ENCODE data around the gene ELAC2. TPM values are rescaled to one million over a fixed set of nuclear protein-coding genes. Genes with fewer than 3 reads are reported as not detected.
"Not testable (repeated sequence)": the region's sequence is repeated elsewhere in the genome, so short reads cannot be mapped to it uniquely, and the experiment has no call there.

The ELAC2 gene
- polyA plus RNA-seq, 3 donors, result 67.3 to 82.1 (median 80.7) TPM

GRCh38 chr17:12992676-12993075, 25.2 kb downstream of the ELAC2 start:
- no peak for DNase-seq

GRCh38 chr17:12990926-12991325, 26.9 kb downstream of the ELAC2 start:
- no peak for DNase-seq

- no peak for DNase-seq
Measured at GRCh38 chr17:12990041-12990808, 27.6 kb downstream of the ELAC2 start.

DNA sequence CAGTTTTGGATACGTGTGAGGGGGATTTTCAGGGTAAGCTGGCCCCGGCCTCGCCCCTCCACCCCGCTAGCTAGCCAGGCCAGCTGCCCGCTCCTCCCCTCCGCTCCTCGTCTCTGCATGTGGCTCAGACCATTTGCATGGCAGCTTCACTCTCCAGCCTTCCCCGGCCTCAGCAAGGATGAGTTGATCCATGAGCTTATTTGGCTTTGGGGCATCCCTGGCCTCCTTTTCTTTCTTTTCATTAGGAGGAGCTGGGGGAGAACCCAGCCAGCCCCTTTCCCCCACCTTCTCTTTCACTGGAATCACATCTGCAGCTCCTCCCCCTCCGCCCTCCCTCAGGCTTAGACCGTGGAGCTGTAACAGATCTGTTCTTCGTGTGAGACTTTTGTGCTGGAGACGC, 30.7 kb downstream of the ELAC2 start:
- DNase-seq, result no peak

DNA sequence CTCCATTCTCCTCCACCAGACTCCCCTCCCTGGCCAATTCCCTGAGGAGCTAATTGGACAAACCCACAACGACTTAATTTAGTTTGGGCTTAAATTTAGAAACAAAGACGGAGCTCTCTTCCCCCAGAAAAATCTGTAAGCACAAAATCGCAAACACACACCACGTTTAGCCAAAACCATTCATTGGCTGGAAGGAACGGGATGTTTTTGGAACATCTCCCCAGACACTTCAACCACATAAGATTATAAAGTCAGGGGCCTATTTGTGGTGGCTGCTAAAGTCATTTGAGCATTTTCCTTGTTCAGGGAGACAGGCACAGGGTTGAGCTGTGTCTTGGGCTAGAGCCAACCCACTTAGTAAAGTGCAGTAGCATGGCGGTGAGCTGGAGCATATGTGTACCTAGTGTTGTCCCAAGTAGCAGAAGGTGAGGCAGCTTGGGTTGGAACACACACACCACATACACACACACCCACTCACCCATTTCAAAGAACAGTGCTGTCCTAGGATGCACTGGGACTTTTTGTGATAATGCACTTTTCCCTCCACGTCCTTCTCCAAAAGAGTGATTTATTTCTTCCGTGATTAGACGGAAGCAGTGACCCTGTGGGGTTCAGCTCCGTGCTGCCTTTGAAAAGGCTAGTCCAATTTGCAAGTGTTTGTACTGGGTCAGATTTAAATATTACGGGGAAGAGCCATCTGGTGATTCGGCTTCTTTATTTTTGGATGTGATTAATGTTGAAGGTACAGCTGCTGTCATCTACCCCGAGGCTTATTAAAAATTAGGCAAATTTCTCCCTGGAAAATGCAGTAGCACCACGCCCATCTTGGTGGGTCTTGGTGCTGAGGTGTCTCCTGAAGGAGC, 32.2 kb downstream of the ELAC2 start:
- no peak for DNase-seq

GRCh38 chr17:12983991-12984884, 33.6 kb downstream of the ELAC2 start:
- no peak for DNase-seq

GRCh38 chr17:12982224-12982623, 35.6 kb downstream of the ELAC2 start:
- DNase-seq, result no peak

GRCh38 chr17:12979826-12980500, 37.9 kb downstream of the ELAC2 start:
- no peak for DNase-seq

GRCh38 chr17:12979246-12979645, 38.6 kb downstream of the ELAC2 start:
- no peak for DNase-seq

DNA sequence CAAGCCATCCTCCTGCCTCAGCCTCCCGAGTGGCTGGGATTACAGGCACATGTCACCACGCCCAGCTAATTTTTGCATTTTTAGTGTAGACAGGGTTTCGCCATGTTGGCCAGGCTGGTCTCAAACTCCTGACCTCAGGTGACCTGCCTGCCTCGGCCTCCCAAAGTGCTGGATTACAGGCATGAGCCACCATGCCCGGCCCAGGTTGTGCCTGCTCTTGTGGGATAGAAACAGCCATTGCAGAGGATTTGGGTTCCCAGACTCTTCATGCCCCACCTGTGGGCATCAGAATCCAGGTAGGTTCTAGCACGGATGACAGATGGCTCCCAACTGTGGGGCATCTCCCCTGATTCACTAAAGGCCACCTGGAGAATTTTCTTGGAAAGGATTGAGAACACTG, 39.0 kb downstream of the ELAC2 start:
- not testable (repeated sequence) for DNase-seq

DNA sequence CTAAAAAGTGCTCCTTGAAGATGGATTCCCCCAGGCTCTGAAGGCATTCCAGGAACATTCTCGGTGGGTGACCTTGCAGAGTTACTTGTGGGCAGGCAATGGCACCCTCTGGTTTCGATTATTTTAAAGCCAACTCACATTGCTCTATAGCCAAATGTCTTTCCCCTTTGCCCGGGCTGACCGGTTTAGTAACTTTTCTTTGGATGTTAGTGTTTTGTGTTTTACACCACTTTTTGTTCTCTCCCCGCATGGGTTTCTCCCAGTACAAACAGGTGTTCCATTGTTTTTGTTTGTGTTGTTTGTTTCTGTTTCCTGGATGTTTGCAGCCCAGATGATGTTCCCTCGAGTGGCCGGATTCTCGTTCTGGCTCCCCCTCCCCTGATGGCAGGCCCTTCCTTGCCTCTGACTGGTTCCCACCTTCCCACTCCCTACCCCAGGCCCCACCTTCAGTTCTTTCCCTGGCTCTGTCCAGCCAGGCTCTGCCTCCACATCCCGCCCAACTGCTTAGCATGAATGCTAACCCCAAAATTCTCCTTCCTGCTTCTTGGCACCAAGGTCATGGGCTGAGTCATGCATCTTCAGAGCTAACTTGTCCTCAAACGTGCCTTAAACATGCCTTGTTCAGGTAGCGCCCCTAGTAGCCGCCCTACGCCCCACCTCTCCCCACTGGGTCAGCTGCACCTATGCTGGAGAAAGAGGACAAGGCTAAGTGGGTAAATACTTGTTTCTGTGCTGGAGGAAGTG, 40.6 kb downstream of the ELAC2 start:
- DNase-seq, result no peak

DNA sequence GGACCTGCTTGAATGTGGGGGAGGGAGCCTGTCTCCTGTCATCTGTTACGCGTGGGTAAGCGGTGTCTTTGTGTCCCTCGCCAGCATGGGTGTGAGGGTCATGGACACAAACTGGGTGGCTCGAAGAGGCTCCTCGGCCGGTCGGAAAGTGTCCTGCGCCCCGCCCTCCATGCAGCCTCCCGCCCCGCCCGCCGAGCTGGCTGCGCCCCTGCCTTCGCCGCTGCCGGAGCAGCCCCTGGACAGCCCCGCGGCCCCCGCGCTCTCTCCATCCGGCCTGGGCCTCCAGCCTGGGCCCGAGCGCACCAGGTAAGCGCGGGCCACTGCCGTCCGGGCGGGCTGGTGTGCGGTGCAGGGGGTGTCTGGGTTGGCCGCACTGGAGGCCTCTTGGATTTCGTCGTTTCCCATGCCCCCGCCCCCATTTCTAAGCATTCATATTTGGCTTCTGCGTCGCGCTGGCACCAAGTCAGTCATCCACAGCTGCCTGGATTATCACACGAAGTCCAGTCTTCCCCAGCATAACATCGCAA, 43.8 kb downstream of the ELAC2 start:
- peak; percentile 30 for DNase-seq

DNA sequence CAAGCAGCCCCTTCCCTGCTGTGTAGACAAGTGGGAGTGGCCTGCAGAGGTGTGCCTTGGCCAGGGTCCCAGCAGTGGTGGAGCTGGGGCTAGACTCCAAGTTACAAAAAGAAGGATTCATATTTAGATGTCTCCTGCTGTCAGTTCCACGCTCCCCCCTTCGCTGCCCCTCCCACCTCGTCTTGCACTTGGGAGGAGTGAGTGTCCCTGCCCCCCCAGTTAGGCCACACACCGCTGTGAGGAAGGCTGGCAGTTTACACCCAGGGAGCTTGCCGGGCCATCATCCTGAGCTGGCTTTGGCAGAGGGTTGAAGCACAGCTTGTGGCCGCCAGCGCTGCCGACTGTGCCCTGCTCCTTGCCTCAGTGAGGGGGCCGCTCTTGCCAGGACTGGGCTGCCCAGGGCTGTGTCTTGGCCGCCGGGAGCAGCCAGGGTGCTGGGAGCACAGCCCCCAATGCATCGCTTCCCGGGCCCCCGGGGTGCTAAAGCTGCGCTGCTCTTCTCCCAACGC, 44.3 kb downstream of the ELAC2 start:
- no peak for DNase-seq

GRCh38 chr17:12967962-12968361, 49.9 kb downstream of the ELAC2 start:
- DNase-seq, result no peak

DNA sequence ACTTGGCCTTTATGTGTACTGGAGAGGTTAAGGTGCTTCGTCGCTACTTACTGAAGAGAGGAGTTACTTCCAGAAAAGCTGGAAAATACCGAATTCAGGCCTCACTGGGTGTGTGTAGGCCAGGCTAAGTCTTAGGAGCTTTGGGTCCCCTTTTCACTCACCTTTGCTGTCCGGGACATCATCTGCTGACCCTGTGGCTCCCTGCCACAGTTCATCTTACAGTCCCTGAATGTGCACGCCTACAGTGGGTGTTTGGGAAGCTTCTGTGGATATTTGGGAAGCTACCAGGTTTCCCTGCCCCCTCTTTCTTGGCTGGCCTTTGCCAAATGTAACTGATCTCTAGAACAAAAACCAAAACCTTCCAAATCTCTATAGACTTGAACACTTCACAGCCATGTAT, 51.4 kb downstream of the ELAC2 start:
- DNase-seq, result no peak

- no peak for DNase-seq
Measured at GRCh38 chr17:12965988-12966387, 51.8 kb downstream of the ELAC2 start.

DNA sequence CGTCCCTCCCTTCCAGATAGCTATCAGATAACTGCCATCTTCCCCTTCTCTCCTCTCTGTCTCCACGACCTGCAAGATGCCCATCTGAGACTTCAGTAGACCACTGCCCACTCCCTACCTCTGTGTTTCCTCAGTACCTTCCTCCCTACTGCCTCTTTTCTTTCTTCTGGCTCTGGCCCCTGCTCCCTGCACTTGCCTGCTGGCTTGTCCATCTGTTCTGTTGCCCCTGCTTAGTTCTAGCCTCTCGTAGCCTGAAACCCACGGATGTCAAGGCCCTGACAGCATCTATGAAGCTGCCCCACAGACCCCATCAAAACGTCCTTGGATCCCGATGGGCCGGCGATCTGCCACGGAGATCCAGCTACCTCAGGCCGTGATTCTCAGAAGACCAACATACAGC, 53.0 kb downstream of the ELAC2 start:
- DNase-seq, result no peak

- no peak for DNase-seq
Measured at GRCh38 chr17:12964162-12964561, 53.7 kb downstream of the ELAC2 start.

DNA sequence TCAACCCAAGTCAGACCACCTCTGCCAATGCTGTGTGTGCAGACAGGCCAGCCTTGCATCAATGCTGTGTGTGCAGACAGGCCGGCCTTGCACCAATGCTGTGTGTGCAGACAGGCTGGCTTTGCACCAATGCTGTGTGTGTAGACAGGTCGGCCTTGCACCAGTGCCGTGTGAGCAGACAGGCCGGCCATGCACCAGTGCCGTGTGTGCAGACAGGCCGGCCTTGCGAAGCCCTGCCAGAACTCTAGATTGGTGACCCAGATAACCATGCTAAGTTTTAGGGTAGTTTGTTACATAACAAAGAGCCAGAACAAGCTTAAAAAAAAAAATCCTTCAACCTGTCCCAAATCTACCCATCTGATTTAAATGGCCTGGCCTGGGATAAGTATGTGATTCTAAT, 54.3 kb downstream of the ELAC2 start:
- no peak for DNase-seq

GRCh38 chr17:12961655-12962054, 56.2 kb downstream of the ELAC2 start:
- DNase-seq, result no peak
